DMS153 treated with DMSO at 0.1 percent for 48 hours (cell line): Measurements from ENCODE around the gene SNRNP48.

Source experiments
- DNase-seq: peaks from one replicate; lab custom pipeline; 2025; ENCODE audit not compliant: unreplicated experiment; lab: John Stamatoyannopoulos, UW

Gene SNRNP48

GRCh38 chr6:7558781-7559180 is 31.2 kb upstream of the SNRNP48 start:
- no peak for DNase-seq

GRCh38 chr6:7559196-7559595 is 30.8 kb upstream of the SNRNP48 start:
- no peak for DNase-seq

DNA sequence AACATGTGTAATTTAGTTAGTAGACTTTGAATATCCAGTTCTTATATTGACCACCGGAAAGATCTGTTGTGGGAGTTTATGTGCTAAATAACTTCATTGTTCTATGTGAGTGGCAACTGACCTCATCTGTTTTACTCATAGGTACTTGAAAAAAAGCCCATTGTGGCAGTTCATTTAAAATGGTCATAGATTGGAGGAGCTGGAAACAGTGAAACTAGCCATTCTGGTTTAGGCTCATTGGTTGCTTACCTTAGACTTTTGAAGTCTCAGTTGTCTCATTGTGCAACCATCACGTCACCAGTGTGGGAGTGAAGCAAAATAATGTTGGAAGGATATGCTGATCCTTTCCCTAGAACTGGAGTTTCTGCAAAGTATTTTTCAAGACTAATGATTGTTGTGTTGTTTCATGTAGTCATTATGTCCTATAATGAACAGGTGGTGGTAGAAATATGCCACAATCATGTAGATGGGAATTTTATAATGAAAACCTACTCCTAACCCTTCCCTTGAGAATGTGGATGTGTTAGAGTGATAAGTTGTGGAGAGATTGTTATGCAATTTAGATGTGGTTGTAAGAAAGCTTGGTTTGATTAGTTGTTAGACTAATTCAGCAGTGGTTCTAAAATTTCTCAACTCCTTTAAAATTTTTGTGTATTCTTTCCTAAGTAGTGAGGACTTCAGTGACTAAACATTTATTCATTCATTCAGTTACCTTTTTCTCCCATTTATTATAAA is 30.2 kb upstream of the SNRNP48 start:
- DNase-seq: no peak

DNA sequence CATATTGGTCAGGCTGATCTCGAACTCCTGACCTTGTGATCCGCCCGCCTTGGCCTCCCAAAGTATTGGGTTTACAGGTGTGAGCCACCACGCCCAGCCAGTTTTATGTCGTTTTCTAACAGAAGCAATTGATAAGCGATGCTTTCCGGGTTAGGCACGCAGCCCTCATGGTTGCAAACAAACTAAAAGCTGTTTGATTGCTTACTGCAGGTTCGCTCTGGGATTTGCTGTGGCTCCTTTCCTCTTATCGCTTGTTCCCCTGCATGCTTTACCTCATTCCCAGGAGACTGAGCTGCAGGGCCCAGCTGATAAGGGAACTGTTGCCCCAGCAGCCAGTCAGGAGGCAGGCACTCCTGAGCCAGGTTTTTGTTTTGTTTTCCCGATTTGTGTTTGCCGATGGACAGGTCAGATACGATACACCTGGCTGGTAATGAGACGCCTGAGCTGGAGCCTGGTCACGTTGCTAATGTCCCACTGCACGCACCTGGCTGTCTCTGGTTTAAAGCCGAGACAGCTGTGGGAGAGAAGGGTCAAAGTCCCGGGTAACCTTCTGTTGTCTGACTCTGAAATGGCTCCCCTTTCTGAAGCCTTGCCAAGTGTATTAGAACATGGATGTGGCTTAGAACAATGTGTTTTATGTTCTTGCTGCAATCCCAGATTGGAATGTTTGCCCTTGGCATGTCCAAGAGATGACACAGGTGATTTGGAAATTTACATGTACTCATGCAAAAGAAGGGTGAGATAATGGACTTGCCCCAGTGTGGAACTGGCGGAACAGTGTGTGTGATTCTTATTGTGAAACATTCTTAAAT is 28.6 kb upstream of the SNRNP48 start:
- DNase-seq: peak; percentile 80

DNA sequence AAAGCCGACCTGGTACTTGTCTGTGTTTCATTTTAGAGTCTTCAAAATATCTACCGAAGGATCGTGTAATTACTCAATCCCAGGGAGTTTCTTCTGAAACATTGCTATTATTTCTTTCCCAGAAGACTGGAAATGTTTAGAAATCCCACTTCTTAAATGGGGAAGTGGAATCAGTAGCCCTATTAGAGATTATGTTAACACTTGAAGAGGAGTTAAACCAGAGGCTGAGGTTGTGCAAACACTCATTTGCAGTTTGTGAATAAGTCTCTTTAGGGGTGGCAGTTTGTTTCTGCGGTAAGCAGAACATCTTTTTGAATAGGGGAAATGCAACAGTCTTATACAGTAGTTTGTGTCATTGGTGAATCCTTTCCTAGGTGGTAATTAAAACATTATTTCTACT is 27.2 kb upstream of the SNRNP48 start:
- DNase-seq: no peak

DNA sequence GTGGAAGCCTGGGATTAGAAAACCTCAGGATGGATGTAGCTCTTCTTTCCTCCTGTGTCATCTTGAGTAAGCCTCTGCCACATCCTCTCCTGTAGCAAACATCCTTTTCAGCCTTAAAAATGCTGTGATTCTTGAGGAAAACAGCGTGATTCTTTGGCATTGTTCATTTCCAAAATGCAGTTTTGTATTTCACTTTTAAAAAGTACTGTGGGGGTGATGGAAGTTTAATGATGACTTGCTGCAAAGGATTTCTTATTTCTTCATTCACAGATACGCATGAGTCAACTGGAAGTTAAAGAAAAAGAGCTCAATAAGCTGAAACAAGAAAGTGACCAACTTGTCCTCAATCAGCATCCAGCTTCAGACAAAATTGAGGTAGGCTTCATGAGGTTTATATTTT is 23.9 kb upstream of the SNRNP48 start:
- no peak for DNase-seq

GRCh38 chr6:7566617-7567173 is 23.3 kb upstream of the SNRNP48 start:
- no peak for DNase-seq

DNA sequence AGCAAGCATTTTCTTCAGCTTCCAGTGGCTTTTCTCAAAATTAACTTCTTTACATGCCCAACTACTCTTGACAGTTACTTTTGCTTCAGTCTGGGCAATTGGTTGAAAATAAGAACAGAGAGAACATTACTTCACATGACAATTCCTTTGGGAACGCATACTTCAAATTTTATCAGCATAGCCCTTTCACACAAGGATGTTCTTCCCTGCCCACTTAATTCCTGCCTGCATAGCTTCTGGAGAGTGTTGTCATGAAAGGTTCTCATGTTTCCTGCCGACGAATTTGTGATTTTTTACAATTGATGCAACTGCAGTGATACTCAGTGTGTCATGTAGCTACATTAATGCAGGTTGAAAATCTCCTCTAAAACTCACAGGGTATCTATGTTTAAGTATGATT is 22.0 kb upstream of the SNRNP48 start:
- no peak for DNase-seq

DNA sequence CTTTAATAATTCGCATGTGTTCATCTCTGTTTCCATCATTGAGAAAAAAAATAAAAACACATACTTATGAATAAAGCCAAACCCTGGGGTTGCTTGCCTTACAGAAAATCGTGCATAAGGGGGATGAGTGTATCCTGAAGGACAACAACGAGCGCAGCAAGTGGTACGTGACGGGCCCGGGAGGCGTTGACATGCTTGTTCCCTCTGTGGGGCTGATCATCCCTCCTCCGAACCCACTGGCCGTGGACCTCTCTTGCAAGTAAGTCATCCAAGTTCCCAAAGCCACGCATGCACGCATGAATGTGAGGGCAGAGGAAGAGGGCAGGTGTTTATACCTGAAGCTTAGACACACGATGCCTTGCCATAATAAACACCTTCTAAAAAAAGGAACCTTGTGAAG is 20.9 kb upstream of the SNRNP48 start:
- no peak for DNase-seq

DNA sequence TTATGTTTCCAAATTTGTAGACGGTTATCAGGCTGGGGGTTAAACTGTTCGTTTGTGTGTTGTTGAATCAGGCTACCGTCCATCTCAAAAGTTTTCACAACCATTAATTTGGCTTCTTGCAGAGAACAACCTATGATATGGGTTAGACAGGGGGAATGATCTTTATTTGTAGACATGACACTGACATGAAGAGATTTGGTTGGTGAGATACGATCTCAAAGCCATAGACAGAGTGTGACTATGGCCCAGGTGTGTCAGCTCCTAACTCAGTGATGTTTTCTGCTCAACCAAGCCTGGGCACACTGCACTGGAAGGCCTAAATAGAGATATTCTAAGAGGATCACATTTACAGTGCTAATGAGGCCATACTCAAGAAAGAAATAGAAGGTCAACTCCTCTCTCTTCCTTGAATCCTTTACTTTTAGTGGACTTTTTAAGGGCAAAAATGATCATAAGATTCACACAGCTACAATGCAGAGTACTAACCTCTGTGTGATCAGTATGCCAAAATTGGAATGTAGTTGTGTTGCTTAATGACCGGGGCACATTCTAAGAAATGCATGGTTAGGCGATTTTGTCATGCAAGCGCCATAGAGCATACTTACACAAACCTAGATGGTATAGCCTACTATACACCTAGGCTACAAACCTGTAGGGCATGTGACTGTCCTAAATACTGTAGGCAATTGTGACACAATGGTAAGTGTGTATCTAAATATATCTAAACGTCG is 17.6 kb upstream of the SNRNP48 start:
- no peak for DNase-seq

DNA sequence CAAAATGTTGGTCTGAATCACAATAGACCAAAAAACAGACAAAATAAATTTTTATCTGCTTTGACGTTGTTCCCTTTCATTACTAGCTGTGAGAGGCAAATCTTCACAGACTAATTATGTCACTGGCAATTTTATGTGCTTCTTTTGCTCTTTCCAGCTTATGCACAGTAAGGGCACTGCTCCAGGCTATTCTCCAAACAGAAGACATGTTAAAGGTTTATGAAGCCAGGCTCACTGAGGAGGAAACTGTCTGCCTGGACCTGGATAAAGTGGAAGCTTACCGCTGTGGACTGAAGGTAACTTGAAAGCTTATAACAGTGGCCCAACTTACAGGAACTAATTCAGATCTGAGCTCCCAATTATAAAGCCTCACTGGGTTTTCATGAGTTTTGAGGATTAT is 15.5 kb upstream of the SNRNP48 start:
- no peak for DNase-seq

- no peak for DNase-seq
Observed at GRCh38 chr6:7578516-7578915, 11.5 kb upstream of the SNRNP48 start.

DNA sequence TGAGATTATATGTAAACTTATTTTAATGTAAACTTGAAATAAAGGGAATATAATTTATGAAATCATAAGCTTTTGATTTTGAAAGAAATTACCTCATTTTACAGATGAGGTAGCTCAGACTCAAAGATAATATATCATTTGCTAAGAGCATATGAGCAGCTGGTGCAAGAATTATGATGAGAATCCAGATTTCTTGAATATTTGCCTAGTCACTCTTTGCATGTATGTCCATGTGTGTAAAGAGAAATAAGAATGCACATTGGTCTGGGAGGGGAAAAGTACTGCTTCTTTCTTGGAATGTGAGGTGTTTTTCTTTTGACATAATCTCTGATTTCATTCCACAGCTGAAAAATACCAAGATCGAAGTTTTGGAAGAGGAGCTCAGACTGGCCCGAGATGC is 11.1 kb upstream of the SNRNP48 start:
- DNase-seq: no peak

- no peak for DNase-seq
Observed at GRCh38 chr6:7579851-7580250, 10.1 kb upstream of the SNRNP48 start.

DNA sequence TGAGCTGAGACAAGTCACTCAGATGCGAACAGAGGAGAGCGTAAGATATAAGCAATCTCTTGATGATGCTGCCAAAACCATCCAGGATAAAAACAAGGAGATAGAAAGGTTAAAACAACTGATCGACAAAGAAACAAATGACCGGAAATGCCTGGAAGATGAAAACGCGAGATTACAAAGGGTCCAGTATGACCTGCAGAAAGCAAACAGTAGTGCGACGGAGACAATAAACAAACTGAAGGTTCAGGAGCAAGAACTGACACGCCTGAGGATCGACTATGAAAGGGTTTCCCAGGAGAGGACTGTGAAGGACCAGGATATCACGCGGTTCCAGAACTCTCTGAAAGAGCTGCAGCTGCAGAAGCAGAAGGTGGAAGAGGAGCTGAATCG is 9.5 kb upstream of the SNRNP48 start:
- no peak for DNase-seq

DNA sequence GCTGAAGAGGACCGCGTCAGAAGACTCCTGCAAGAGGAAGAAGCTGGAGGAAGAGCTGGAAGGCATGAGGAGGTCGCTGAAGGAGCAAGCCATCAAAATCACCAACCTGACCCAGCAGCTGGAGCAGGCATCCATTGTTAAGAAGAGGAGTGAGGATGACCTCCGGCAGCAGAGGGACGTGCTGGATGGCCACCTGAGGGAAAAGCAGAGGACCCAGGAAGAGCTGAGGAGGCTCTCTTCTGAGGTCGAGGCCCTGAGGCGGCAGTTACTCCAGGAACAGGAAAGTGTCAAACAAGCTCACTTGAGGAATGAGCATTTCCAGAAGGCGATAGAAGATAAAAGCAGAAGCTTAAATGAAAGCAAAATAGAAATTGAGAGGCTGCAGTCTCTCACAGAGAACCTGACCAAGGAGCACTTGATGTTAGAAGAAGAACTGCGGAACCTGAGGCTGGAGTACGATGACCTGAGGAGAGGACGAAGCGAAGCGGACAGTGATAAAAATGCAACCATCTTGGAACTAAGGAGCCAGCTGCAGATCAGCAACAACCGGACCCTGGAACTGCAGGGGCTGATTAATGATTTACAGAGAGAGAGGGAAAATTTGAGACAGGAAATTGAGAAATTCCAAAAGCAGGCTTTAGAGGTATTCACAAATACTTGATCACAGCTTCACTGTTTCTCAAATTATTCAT is 8.9 kb upstream of the SNRNP48 start:
- no peak for DNase-seq

DNA sequence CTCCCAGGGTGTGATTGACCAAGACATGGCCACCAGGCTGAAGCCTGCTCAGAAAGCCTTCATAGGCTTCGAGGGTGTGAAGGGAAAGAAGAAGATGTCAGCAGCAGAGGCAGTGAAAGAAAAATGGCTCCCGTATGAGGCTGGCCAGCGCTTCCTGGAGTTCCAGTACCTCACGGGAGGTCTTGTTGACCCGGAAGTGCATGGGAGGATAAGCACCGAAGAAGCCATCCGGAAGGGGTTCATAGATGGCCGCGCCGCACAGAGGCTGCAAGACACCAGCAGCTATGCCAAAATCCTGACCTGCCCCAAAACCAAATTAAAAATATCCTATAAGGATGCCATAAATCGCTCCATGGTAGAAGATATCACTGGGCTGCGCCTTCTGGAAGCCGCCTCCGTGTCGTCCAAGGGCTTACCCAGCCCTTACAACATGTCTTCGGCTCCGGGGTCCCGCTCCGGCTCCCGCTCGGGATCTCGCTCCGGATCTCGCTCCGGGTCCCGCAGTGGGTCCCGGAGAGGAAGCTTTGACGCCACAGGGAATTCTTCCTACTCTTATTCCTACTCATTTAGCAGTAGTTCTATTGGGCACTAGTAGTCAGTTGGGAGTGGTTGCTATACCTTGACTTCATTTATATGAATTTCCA is 4.6 kb upstream of the SNRNP48 start:
- DNase-seq: no peak

DNA sequence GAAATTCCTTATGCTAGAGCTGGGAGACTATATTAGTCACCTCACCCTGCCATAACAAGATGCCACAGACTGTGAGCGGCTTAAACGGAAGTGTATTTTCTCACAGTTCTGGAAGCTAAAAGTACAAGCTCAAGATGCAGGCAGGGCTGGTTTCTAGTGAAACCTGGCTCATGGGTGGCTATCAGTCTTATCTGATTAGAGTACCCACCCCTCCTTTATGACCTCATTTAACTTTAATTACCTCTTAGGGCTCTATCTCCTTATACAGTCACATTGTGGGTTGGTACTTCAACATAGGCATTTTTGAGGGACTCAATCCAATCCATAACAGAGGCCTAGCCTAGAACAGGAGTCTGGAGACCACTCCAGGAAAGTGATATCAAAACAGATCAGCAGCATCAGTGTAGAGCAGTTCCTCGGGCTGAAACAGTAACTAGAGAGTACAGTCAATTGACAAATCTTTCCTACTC is 2.3 kb upstream of the SNRNP48 start:
- DNase-seq: no peak

GRCh38 chr6:7588506-7588905 is 1.5 kb upstream of the SNRNP48 start:
- no peak for DNase-seq

GRCh38 chr6:7589221-7589620 is 777 bp upstream of the SNRNP48 start:
- no peak for DNase-seq
